HEK293T (cell line): ENCODE data around the gene UBE3B.

ENCODE experiments used
- ARNT ChIP-seq: fragments of 450-650 bp; IDR thresholded peaks from 2 replicates; pipeline ENCODE4 v1.6.1; 2017; ENCODE audit warnings: mild to moderate bottlenecking
- BHLHE40 ChIP-seq: fragments of 450-650 bp; IDR thresholded peaks from 2 replicates; pipeline ENCODE4 v1.6.1; 2016; ENCODE audit warnings: mild to moderate bottlenecking, moderate library complexity, borderline replicate concordance
- CTBP1 ChIP-seq: fragments of 450-650 bp; IDR thresholded peaks from 2 replicates; pipeline ENCODE4 v1.6.1; 2016; ENCODE audit warnings: borderline replicate concordance
- ELF4 ChIP-seq: fragments of 450-650 bp; IDR thresholded peaks from 2 replicates; pipeline ENCODE4 v1.6.1; 2017; ENCODE audit warnings: antibody characterized with exemption
- FOXA1 ChIP-seq: fragments of 450-650 bp; IDR thresholded peaks from 2 replicates; pipeline ENCODE4 v1.6.1; 2016; ENCODE audit warnings: mild to moderate bottlenecking
- FOXM1 ChIP-seq: fragments of 450-650 bp; IDR thresholded peaks from 2 replicates; pipeline ENCODE4 v1.6.1; 2017; ENCODE audit warnings: mild to moderate bottlenecking, borderline replicate concordance
- LEF1 ChIP-seq: fragments of 450-650 bp; IDR thresholded peaks from 2 replicates; pipeline ENCODE4 v1.6.1; 2017; ENCODE audit warnings: mild to moderate bottlenecking, borderline replicate concordance
- NFRKB ChIP-seq: fragments of 450-650 bp; IDR thresholded peaks from 2 replicates; pipeline ENCODE4 v1.6.1; 2016; ENCODE audit warnings: mild to moderate bottlenecking, moderate library complexity
- SP1 ChIP-seq: fragments of 450-650 bp; IDR thresholded peaks from 2 replicates; pipeline ENCODE4 v1.6.1; 2017
- TARDBP ChIP-seq: fragments of 450-650 bp; IDR thresholded peaks from 2 replicates; pipeline ENCODE4 v1.6.1; 2016
- ZNF384 ChIP-seq: fragments of 450-650 bp; IDR thresholded peaks from 2 replicates; pipeline ENCODE4 v1.6.1; 2016

- no peak for TF ChIP-seq BHLHE40
- TF ChIP-seq NFRKB: no peak
- TF ChIP-seq SP1: no peak
- no peak for TF ChIP-seq ELF4
- no peak for TF ChIP-seq FOXA1
- TF ChIP-seq ZNF384: no peak
- TF ChIP-seq ARNT: no peak
- no peak for TF ChIP-seq FOXM1
- TF ChIP-seq LEF1: no peak
- TF ChIP-seq CTBP1: no peak
- no peak for TF ChIP-seq TARDBP
These were observed 18.2 kb upstream of the UBE3B start for GRCh38 chr12:109459247-109459646.
